Keratinocyte (primary cell): ENCODE data around the gene SHC1. TPM values are rescaled to one million over a fixed set of nuclear protein-coding genes. Genes with fewer than 3 reads are reported as not detected.

ENCODE experiments used
- DNase-seq: peaks from one replicate; pipeline ENCODE4 v3.0.0-alpha.2; 2011; ENCODE audit warnings: low read depth, missing footprints, low spot score
- FAIRE-seq: peaks from 2 replicates; lab custom pipeline; 2011; peaks lifted over from hg19 to GRCh38; lab: Jason Lieb, UNC
- H2AFZ ChIP-seq: 2 replicates; pipeline ENCODE4 v1.6.0; 2012; ENCODE audit warnings: low read length, control low read depth, inconsistent platforms; ENCODE audit not compliant: control insufficient read depth
- H3K27ac ChIP-seq: 2 replicates; pipeline ENCODE4 v1.5.1; 2011; ENCODE audit warnings: low read length; ENCODE audit not compliant: control insufficient read depth, insufficient read depth
- H3K27me3 ChIP-seq: 3 replicates; pipeline ENCODE4 v1.6.0; 2011; ENCODE audit warnings: low read length; ENCODE audit not compliant: control insufficient read depth, insufficient read depth; ENCODE audit errors: extremely low read depth
- H3K36me3 ChIP-seq, 2 experiments: 2 replicates in 1 of 2; 3 replicates in 1 of 2; pipeline ENCODE4 v1.5.1; 2011; ENCODE audit warnings: low read length in 2 of 2, mild to moderate bottlenecking in 1 of 2; ENCODE audit not compliant: control insufficient read depth in 2 of 2, insufficient read depth in 2 of 2; ENCODE audit errors: extremely low read depth in 1 of 2
- H3K4me1 ChIP-seq: 3 replicates; pipeline ENCODE4 v1.5.1; 2011; ENCODE audit warnings: low read length; ENCODE audit not compliant: control insufficient read depth, insufficient read depth; ENCODE audit errors: extremely low read depth
- H3K4me2 ChIP-seq: 3 replicates; pipeline ENCODE4 v1.6.0; 2011; ENCODE audit warnings: low read depth, low read length; ENCODE audit not compliant: control insufficient read depth, insufficient read depth; ENCODE audit errors: extremely low read depth
- H3K4me3 ChIP-seq, 3 experiments: fragments of 200-600 bp in 1 of 3; sonication (generic) in 1 of 3; 2 replicates in 2 of 3; 3 replicates in 1 of 3; pipeline ENCODE4 v1.5.1; 2011 to 2016; ENCODE audit warnings: low read length in 3 of 3, mild to moderate bottlenecking in 3 of 3, control low read depth in 2 of 3, inconsistent platforms in 1 of 3, low read depth in 1 of 3, mixed read lengths in 1 of 3, mixed run types in 1 of 3, moderate library complexity in 1 of 3; ENCODE audit not compliant: control insufficient read depth in 2 of 3, insufficient read depth in 2 of 3; ENCODE audit errors: extremely low read depth in 1 of 3
- H3K79me2 ChIP-seq: 2 replicates; pipeline ENCODE4 v1.6.0; 2012; ENCODE audit warnings: low read length; ENCODE audit not compliant: control insufficient read depth, insufficient read depth
- H3K9ac ChIP-seq: 3 replicates; pipeline ENCODE4 v1.6.0; 2011; ENCODE audit warnings: low read length; ENCODE audit not compliant: control insufficient read depth, insufficient read depth; ENCODE audit errors: extremely low read depth
- H3K9me1 ChIP-seq: 3 replicates; pipeline ENCODE4 v1.6.0; 2011; ENCODE audit warnings: low read length; ENCODE audit not compliant: control insufficient read depth, insufficient read depth; ENCODE audit errors: extremely low read depth
- H3K9me3 ChIP-seq: 2 replicates; pipeline ENCODE4 v1.5.1; 2012; ENCODE audit warnings: low read depth, low read length; ENCODE audit not compliant: control insufficient read depth
- H4K20me1 ChIP-seq: 3 replicates; pipeline ENCODE4 v1.6.0; 2011; ENCODE audit warnings: low read length; ENCODE audit not compliant: control insufficient read depth, insufficient read depth; ENCODE audit errors: extremely low read depth
- CTCF ChIP-seq, 3 experiments: IDR thresholded peaks in 1 of 3; conservative IDR thresholded peaks in 1 of 3; optimal IDR thresholded peaks in 1 of 3; 2 replicates in 2 of 3; 3 replicates in 1 of 3; pipeline versions ENCODE3 to v1.5.1; 2011; ENCODE audit warnings: low read length in 3 of 3, mild to moderate bottlenecking in 3 of 3, moderate library complexity in 2 of 3, control low read depth in 1 of 3, inconsistent platforms in 1 of 3; ENCODE audit not compliant: insufficient read depth in 2 of 3; ENCODE audit errors: extremely low read depth in 1 of 3
- EZH2 ChIP-seq: IDR thresholded peaks from one replicate; pipeline ENCODE4 v1.6.1; 2012; ENCODE audit warnings: inconsistent platforms, mild to moderate bottlenecking, low read length, moderate library complexity
- dilution Hi-C: fragments of 300-500 bp; cut with MboI; formaldehyde crosslinking; loops from one replicate; pipeline ENCODE4 v1.7.0; 2020; ENCODE audit warnings: low sequenced_read_pairs; ENCODE audit not compliant: extremely low pct_ligation_motif_present
- polyA plus RNA-seq, 5 experiments: library from polyadenylated mRNA; depleted of rRNA in 3 of 5; stranded (reverse) in 3 of 5; stranded (forward) in 1 of 5; unstranded in 1 of 5; fragments of >200 nt; gene quantifications; 1 replicate in 1 of 5; 2 replicates in 3 of 5; 3 replicates in 1 of 5; pipeline versions ENCODE4 v1.2.1 to v1.2.3, GENCODE V29; 2011 to 2012; ENCODE audit warnings: missing spikeins in 2 of 5, low read depth in 1 of 5, low replicate concordance in 1 of 5

SHC1 gene
- polyA plus RNA-seq, 1 donor (not counting 4 experiments of a cell fraction or from before 2014, with no cell fraction given): 245 TPM

GRCh38 chr1:155012026-155012546 lies 41.5 kb upstream of the SHC1 start:
- H3K79me2 ChIP-seq: peaks cover 43% of the 10 kb centered on the region
- H3K9me1 ChIP-seq: no peaks in the 10 kb centered on the region
- peak; percentile 62 for FAIRE-seq
- dilution Hi-C loops: no loop called here
- H3K36me3 ChIP-seq: peaks cover 26 to 53% of the 10 kb centered on the region in 2 experiments
- no peak overlapping the region for H3K27ac ChIP-seq
- DNase-seq: no peak
- no peak overlapping the region for H3K9ac ChIP-seq
- H2AFZ ChIP-seq: no peak overlapping the region
- peak overlapping the region; percentile 27 for H3K4me2 ChIP-seq
- H3K9me3 ChIP-seq: no peaks in the 10 kb centered on the region
- TF ChIP-seq EZH2 (no peak), CTCF (optimal IDR thresholded peaks at IDR 0.05 in 1 of 3, IDR thresholded peaks at IDR 0.05 in 1 of 3, conservative IDR thresholded peaks at IDR 0.05 in 1 of 3; ENCODE audit: extremely low read depth in 1 of 3, insufficient read depth in 2 of 3, low read length in 3 of 3) (no peak)
- H3K4me1 ChIP-seq: peaks cover 76% of the 10 kb centered on the region
- H3K27me3 ChIP-seq: no peaks in the 10 kb centered on the region
- no peak overlapping the region for H3K4me3 ChIP-seq
- peaks cover 6% of the 10 kb centered on the region for H4K20me1 ChIP-seq

- DNase-seq (no peak), FAIRE-seq (no peak)
- Histone ChIP-seq H3K36me3 (peaks cover 23 to 55% of the 10 kb centered on the region in 2 experiments), H3K4me2 (peak overlapping the region; percentile 27), H4K20me1 (peaks cover 6% of the 10 kb centered on the region), H3K4me1 (peaks cover 76% of the 10 kb centered on the region), H3K9me1 (no peaks in the 10 kb centered on the region), H3K27ac (peak overlapping the region; percentile 8), H3K4me3 (no peak overlapping the region), H3K79me2 (peaks cover 49% of the 10 kb centered on the region), H3K27me3 (no peaks in the 10 kb centered on the region), H2AFZ (no peak overlapping the region), H3K9me3 (no peaks in the 10 kb centered on the region), H3K9ac (no peak overlapping the region)
- no peak for TF ChIP-seq CTCF (optimal IDR thresholded peaks at IDR 0.05 in 1 of 3, IDR thresholded peaks at IDR 0.05 in 1 of 3, conservative IDR thresholded peaks at IDR 0.05 in 1 of 3; ENCODE audit: extremely low read depth in 1 of 3, insufficient read depth in 2 of 3, low read length in 3 of 3)
- no peak for TF ChIP-seq EZH2
- dilution Hi-C loops: no loop called here
Observed at GRCh38 chr1:155011437-155012025, 41.0 kb upstream of the SHC1 start.
